ENCODE measurements around the gene VEPH1.

Gene VEPH1

DNA sequence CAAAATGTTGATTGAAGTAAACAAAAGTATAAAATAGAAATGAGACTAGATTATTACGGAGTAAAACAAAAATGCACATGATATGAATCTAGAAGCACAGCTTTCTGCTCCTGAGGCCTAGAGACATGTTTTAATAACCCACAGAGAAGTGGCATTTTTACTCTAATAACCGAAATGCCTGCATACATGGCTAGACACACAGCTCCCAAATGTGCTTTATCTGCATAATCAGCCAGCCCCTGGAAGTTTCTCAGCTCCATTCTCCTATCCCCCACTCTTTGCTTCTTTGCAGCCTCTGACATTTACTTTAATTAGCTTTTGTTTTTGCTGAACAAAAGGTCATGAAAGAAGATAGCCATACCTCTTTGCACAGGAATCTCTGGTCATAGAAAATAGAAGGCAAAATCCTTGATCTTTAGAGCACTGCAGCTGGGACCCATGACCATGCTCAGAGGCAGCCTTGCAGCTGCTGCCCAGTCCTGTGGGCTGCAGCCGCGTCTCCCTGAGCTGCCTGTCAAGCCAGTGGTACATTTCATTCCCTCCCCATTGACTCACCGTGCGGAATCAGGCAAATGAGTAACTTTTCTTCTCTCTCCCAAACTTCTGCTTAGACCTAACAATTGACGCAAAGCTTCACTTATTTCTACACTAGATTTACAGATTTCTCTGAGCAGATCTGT is at the start of gene VEPH1:
Gene VEPH1 (minus strand): TSS at position 501 of the 680 bp plus-strand sequence. CDS start 8,067 bp downstream, outside the sequence.
- peak; percentile 75 for DNase-seq (ENCODE audit: low read depth)
- no peak within 1 kb of the TSS for H3K4me3 ChIP-seq (ENCODE audit: low read depth, low read length)
- TF ChIP-seq, protein P1, sequence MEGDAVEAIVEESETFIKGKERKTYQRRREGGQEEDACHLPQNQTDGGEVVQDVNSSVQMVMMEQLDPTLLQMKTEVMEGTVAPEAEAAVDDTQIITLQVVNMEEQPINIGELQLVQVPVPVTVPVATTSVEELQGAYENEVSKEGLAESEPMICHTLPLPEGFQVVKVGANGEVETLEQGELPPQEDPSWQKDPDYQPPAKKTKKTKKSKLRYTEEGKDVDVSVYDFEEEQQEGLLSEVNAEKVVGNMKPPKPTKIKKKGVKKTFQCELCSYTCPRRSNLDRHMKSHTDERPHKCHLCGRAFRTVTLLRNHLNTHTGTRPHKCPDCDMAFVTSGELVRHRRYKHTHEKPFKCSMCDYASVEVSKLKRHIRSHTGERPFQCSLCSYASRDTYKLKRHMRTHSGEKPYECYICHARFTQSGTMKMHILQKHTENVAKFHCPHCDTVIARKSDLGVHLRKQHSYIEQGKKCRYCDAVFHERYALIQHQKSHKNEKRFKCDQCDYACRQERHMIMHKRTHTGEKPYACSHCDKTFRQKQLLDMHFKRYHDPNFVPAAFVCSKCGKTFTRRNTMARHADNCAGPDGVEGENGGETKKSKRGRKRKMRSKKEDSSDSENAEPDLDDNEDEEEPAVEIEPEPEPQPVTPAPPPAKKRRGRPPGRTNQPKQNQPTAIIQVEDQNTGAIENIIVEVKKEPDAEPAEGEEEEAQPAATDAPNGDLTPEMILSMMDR (conservative IDR thresholded peaks at IDR 0.05; ENCODE audit: low read depth, low read length): no peak

DNA sequence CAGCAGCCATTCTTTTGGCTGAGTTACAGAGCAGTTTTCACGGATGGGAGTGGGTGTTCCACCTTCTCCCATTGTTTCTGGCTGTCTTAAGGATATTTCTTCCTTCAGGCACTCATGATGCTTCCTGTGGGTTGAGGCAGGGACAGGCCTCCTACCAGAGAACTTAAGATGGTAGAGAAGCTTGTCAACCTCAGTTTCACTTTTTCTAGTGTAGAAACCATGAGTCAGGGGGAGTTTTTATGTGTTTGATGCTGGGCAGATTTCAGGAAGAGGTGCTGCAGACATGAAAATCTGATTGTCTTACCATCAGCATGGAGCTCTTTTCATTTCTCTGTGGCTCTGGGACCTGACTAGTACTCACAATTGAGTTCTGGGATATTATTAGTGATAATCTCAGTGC is 48.7 kb upstream of the VEPH1 start:
- TF ChIP-seq, protein P1 (conservative IDR thresholded peaks at IDR 0.05; ENCODE audit: low read depth, low read length): no peak
- DNase-seq (ENCODE audit: low read depth): no peak
- H3K4me3 ChIP-seq (ENCODE audit: low read depth, low read length): no peak overlapping the region

DNA sequence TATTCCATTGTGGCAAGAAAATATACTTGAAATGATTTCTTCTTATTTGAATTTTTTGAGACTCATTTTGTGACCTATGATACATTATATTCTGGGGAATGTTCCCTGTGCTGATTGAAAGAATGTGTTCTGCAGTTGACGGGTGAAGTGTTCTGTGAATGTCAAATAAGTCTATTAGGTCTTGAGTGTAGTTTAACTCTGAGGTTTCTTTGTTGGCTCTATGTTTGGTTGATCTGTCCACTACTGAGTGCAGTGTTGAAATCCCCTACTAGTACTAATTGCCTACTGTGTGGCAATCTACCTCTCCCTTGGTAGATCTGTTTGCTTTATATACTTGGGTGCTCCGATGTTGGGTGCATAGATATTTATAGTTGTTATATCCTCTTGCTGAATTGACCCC is 46.3 kb upstream of the VEPH1 start:
- DNase-seq (ENCODE audit: low read depth): peak; percentile 54
- H3K4me3 ChIP-seq (ENCODE audit: low read depth, low read length): no peak overlapping the region
- TF ChIP-seq, protein P1 (conservative IDR thresholded peaks at IDR 0.05; ENCODE audit: low read depth, low read length): no peak

GRCh38 chr3:157544501-157545130 is 41.4 kb upstream of the VEPH1 start:
- peak; percentile 95 for DNase-seq (ENCODE audit: low read depth)
- no peak overlapping the region for H3K4me3 ChIP-seq (ENCODE audit: low read depth, low read length)
- TF ChIP-seq, protein P1 (conservative IDR thresholded peaks at IDR 0.05; ENCODE audit: low read depth, low read length): no peak

GRCh38 chr3:157543501-157544035 is 40.4 kb upstream of the VEPH1 start:
- H3K4me3 ChIP-seq (ENCODE audit: low read depth, low read length): peak overlapping the region; percentile 65
- no peak for DNase-seq (ENCODE audit: low read depth)
- TF ChIP-seq, protein P1 (conservative IDR thresholded peaks at IDR 0.05; ENCODE audit: low read depth, low read length): no peak

- H3K4me3 ChIP-seq (ENCODE audit: low read depth, low read length): peak overlapping the region; percentile 65
- TF ChIP-seq, protein P1 (conservative IDR thresholded peaks at IDR 0.05; ENCODE audit: low read depth, low read length): peak; percentile 51
- peak; percentile 75 for DNase-seq (ENCODE audit: low read depth)
Observed at GRCh38 chr3:157542711-157543500, 39.7 kb upstream of the VEPH1 start.
